ENCODE results near the gene ACP5.

ACP5 gene

GRCh38 chr19:11534538-11534937 is 42.9 kb downstream of the ACP5 start:
- no peaks in the 10 kb centered on the region for H3K9me3 ChIP-seq (ENCODE audit: control insufficient read depth in 1 of 2, low read length in 2 of 2)
- H3K27me3 ChIP-seq (ENCODE audit: control insufficient read depth in 1 of 2, insufficient read depth in 2 of 2, low read length in 2 of 2): peaks cover 5 to 12% of the 10 kb centered on the region in 2 donors
- no peak overlapping the region for H3K27ac ChIP-seq (ENCODE audit: low read depth, low read length)
- no peaks in the 10 kb centered on the region for H3K36me3 ChIP-seq (ENCODE audit: control insufficient read depth in 1 of 2, insufficient read depth in 2 of 2, low read length in 2 of 2)
- H3K4me1 ChIP-seq (ENCODE audit: control insufficient read depth in 1 of 2, insufficient read depth in 2 of 2, low read length in 2 of 2): peaks cover 0 to 9% of the 10 kb centered on the region in 2 donors
- H3K4me3 ChIP-seq (ENCODE audit: low read depth in 1 of 2, low read length in 2 of 2): no peak overlapping the region
- H3K9ac ChIP-seq (ENCODE audit: low read depth in 1 of 2, low read length in 2 of 2): no peak overlapping the region

GRCh38 chr19:11530432-11530831 is 47.0 kb downstream of the ACP5 start:
- H3K9me3 ChIP-seq (ENCODE audit: control insufficient read depth in 1 of 2, low read length in 2 of 2): no peaks in the 10 kb centered on the region
- no peaks in the 10 kb centered on the region for H3K27me3 ChIP-seq (ENCODE audit: control insufficient read depth in 1 of 2, insufficient read depth in 2 of 2, low read length in 2 of 2)
- H3K9ac ChIP-seq (ENCODE audit: low read depth in 1 of 2, low read length in 2 of 2): no peak overlapping the region
- no peak overlapping the region for H3K4me3 ChIP-seq (ENCODE audit: low read depth in 1 of 2, low read length in 2 of 2)
- H3K27ac ChIP-seq (ENCODE audit: low read depth, low read length): no peak overlapping the region
- H3K4me1 ChIP-seq (ENCODE audit: control insufficient read depth in 1 of 2, insufficient read depth in 2 of 2, low read length in 2 of 2): peaks cover 7 to 10% of the 10 kb centered on the region in 2 donors
- H3K36me3 ChIP-seq (ENCODE audit: control insufficient read depth in 1 of 2, insufficient read depth in 2 of 2, low read length in 2 of 2): no peaks in the 10 kb centered on the region

- H3K27me3 ChIP-seq (ENCODE audit: control insufficient read depth in 1 of 2, insufficient read depth in 2 of 2, low read length in 2 of 2): no peaks in the 10 kb centered on the region
- no peaks in the 10 kb centered on the region for H3K36me3 ChIP-seq (ENCODE audit: control insufficient read depth in 1 of 2, insufficient read depth in 2 of 2, low read length in 2 of 2)
- H3K9ac ChIP-seq (ENCODE audit: low read depth in 1 of 2, low read length in 2 of 2): peak within 1 kb of the TSS; percentile 65 to 82
- H3K9me3 ChIP-seq (ENCODE audit: control insufficient read depth in 1 of 2, low read length in 2 of 2): no peaks in the 10 kb centered on the region
- peak within 1 kb of the TSS; percentile 97 to 99 for H3K4me3 ChIP-seq (ENCODE audit: low read depth in 1 of 2, low read length in 2 of 2)
- H3K4me1 ChIP-seq (ENCODE audit: control insufficient read depth in 1 of 2, insufficient read depth in 2 of 2, low read length in 2 of 2): peaks cover 5 to 10% of the 10 kb centered on the region in 2 donors
- peak within 1 kb of the TSS; percentile 92 for H3K27ac ChIP-seq (ENCODE audit: low read depth, low read length)
These were observed 48.7 kb downstream of the ACP5 start, which contains the start of gene ECSIT for GRCh38 chr19:11528551-11529341. ECSIT (minus strand) TSS chr19:11529134; CDS start chr19:11519170, 9,964 bp downstream.
